ENCODE data around the gene CDH13. TPM values are rescaled to one million over a fixed set of nuclear protein-coding genes. Genes with fewer than 3 reads are reported as not detected.

Gene CDH13
- total and polyA plus RNA-seq, 3 experiments from 2014 or later: not detected

- Histone ChIP-seq H3K27ac (ENCODE audit: low read depth, low read length) (no peak overlapping the region), H3K36me3 (ENCODE audit: insufficient read depth, low read length) (no peaks in the 10 kb centered on the region), H3K4me1 (ENCODE audit: insufficient read depth, low read length) (peaks cover 10% of the 10 kb centered on the region), H3K27me3 (ENCODE audit: insufficient read depth, low read length, poor library complexity, severe bottlenecking) (no peaks in the 10 kb centered on the region), H3K4me3 (ENCODE audit: low read length) (no peak overlapping the region), H3K9me3 (ENCODE audit: low read length) (no peaks in the 10 kb centered on the region)
- H3K36me3 Mint-ChIP-seq: peaks cover 0 to 5% (median 0%) of the 10 kb centered on the region in 3 donors
- H3K9me3 Mint-ChIP-seq: no peaks in the 10 kb centered on the region
- peaks cover 13 to 18% (median 15%) of the 10 kb centered on the region in 3 donors for H3K4me1 Mint-ChIP-seq
- ChIA-PET POLR2A (interaction anchor here (0.6 kb wide), 1 partner anchor 110 kb away, joined by 3 read pairs; no protein-coding TSS in a partner anchor), CTCF (interaction anchor here (2.0 kb wide), 1 partner anchor 9 kb away, joined by 8 read pairs; no protein-coding TSS in a partner anchor)
- peaks cover 5 to 35% of the 10 kb centered on the region in 2 donors for H3K27me3 Mint-ChIP-seq
- DNase-seq: no peak
- H3K27ac Mint-ChIP-seq: peak overlapping the region in 1 of 8 donors; percentile 30
- peak overlapping the region in 1 of 7 donors; percentile 48 for H3K4me3 Mint-ChIP-seq
These were observed 1209.1 kb downstream of the CDH13 start for GRCh38 chr16:83835586-83836566.

- peaks cover 6 to 31% of the 10 kb centered on the region in 2 donors for H3K27me3 Mint-ChIP-seq
- Histone ChIP-seq H3K27me3 (ENCODE audit: insufficient read depth, low read length, poor library complexity, severe bottlenecking) (no peaks in the 10 kb centered on the region), H3K36me3 (ENCODE audit: insufficient read depth, low read length) (no peaks in the 10 kb centered on the region), H3K4me1 (ENCODE audit: insufficient read depth, low read length) (peaks cover 10% of the 10 kb centered on the region), H3K4me3 (ENCODE audit: low read length) (no peak overlapping the region), H3K27ac (ENCODE audit: low read depth, low read length) (no peak overlapping the region), H3K9me3 (ENCODE audit: low read length) (no peaks in the 10 kb centered on the region)
- H3K27ac Mint-ChIP-seq: peak overlapping the region in 1 of 8 donors; percentile 44
- H3K9me3 Mint-ChIP-seq: no peaks in the 10 kb centered on the region
- no peak for DNase-seq
- ChIA-PET CTCF (interaction anchor here (1.7 to 2.0 kb wide), 2 partner anchors 11 to 15 kb away, joined by 3 to 8 read pairs; no protein-coding TSS in a partner anchor), POLR2A (no interaction called here)
- peaks cover 0 to 5% (median 0%) of the 10 kb centered on the region in 3 donors for H3K36me3 Mint-ChIP-seq
- H3K4me3 Mint-ChIP-seq: no peak overlapping the region
- peaks cover 13 to 18% (median 15%) of the 10 kb centered on the region in 3 donors for H3K4me1 Mint-ChIP-seq
These were observed 1210.8 kb downstream of the CDH13 start for GRCh38 chr16:83837566-83837965.

- H3K27ac ChIP-seq (ENCODE audit: low read depth, low read length): no peak overlapping the region
- H3K36me3 ChIP-seq (ENCODE audit: insufficient read depth, low read length): no peaks in the 10 kb centered on the region
- DNase-seq: no peak
- H3K4me1 ChIP-seq (ENCODE audit: insufficient read depth, low read length): peaks cover 10% of the 10 kb centered on the region
- Mint-ChIP-seq H3K4me1 (peaks cover 13 to 18% (median 15%) of the 10 kb centered on the region in 3 donors), H3K36me3 (peaks cover 0 to 5% (median 0%) of the 10 kb centered on the region in 3 donors), H3K9me3 (no peaks in the 10 kb centered on the region), H3K4me3 (no peak overlapping the region), H3K27me3 (peaks cover 6 to 31% of the 10 kb centered on the region in 2 donors), H3K27ac (no peak overlapping the region)
- H3K27me3 ChIP-seq (ENCODE audit: insufficient read depth, low read length, poor library complexity, severe bottlenecking): no peaks in the 10 kb centered on the region
- ChIA-PET POLR2A (no interaction called here), CTCF (interaction anchor here (1.7 to 2.0 kb wide), 2 partner anchors 11 to 15 kb away, joined by 3 to 8 read pairs; no protein-coding TSS in a partner anchor)
- no peak overlapping the region for H3K4me3 ChIP-seq (ENCODE audit: low read length)
- no peaks in the 10 kb centered on the region for H3K9me3 ChIP-seq (ENCODE audit: low read length)
These were observed 1211.4 kb downstream of the CDH13 start for GRCh38 chr16:83838151-83838550.

DNA sequence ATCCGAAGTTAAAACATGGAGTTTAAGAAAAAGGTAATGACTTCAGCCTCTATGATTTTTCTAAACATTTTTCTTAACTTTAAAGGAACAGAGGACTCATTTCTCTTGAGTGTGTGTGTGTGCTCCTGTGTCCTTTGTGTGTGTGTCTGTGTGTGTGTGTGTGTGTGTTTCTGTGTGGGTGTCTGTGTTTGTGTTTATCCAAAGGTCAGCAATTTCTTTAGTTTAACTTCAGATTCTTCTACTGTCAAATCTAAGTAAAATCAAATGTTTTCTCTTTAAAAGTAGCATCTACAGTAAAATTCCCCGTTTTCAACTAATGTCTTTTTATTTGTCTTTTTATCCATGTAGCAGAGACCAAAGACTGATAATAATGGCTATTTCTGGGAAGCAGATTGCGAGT, 1212.8 kb downstream of the CDH13 start:
- Mint-ChIP-seq H3K36me3 (peaks cover 0 to 5% (median 0%) of the 10 kb centered on the region in 3 donors), H3K4me3 (no peak overlapping the region), H3K27me3 (peaks cover 9 to 31% of the 10 kb centered on the region in 2 donors), H3K9me3 (no peaks in the 10 kb centered on the region), H3K4me1 (peaks cover 13 to 18% (median 15%) of the 10 kb centered on the region in 3 donors), H3K27ac (no peak overlapping the region)
- H3K4me1 ChIP-seq (ENCODE audit: insufficient read depth, low read length): peaks cover 10% of the 10 kb centered on the region
- no peaks in the 10 kb centered on the region for H3K36me3 ChIP-seq (ENCODE audit: insufficient read depth, low read length)
- no peak for DNase-seq
- CTCF ChIA-PET: no interaction called here
- POLR2A ChIA-PET: no interaction called here
- no peaks in the 10 kb centered on the region for H3K9me3 ChIP-seq (ENCODE audit: low read length)
- no peak overlapping the region for H3K4me3 ChIP-seq (ENCODE audit: low read length)
- no peak overlapping the region for H3K27ac ChIP-seq (ENCODE audit: low read depth, low read length)
- no peaks in the 10 kb centered on the region for H3K27me3 ChIP-seq (ENCODE audit: insufficient read depth, low read length, poor library complexity, severe bottlenecking)

DNA sequence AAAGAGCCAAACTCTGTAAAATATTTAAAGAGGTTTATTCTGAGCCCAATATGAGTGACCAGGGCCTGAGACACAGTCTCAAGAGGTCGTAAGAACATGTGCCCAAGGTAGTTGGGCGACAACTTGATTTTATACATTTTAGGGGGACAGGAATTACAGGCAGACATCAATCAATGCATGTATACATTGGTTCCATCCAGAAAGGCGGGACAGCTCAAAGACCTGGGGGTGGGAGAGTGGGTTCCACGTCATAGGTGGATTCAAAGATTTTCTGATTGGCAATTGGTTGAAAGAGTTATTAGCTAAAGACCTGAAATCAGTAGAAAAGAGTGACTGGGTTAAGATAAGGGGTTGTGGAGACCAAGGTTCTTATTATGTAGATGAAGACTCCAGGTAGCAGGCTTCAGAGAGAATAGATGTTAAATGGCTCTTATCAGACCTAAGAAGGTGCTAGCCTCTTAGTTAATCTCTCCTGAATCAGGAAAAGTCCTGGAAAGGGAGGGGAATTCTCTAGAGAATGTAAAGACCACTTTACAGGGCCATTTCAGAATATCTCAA, 1213.4 kb downstream of the CDH13 start:
- no peaks in the 10 kb centered on the region for H3K9me3 Mint-ChIP-seq
- Histone ChIP-seq H3K27me3 (ENCODE audit: insufficient read depth, low read length, poor library complexity, severe bottlenecking) (no peaks in the 10 kb centered on the region), H3K9me3 (ENCODE audit: low read length) (no peaks in the 10 kb centered on the region), H3K4me3 (ENCODE audit: low read length) (no peak overlapping the region), H3K4me1 (ENCODE audit: insufficient read depth, low read length) (peaks cover 10% of the 10 kb centered on the region), H3K27ac (ENCODE audit: low read depth, low read length) (no peak overlapping the region), H3K36me3 (ENCODE audit: insufficient read depth, low read length) (no peaks in the 10 kb centered on the region)
- H3K27me3 Mint-ChIP-seq: peaks cover 9 to 31% of the 10 kb centered on the region in 2 donors
- POLR2A ChIA-PET: no interaction called here
- H3K27ac Mint-ChIP-seq: no peak overlapping the region
- H3K4me3 Mint-ChIP-seq: no peak overlapping the region
- CTCF ChIA-PET: no interaction called here
- no peak for DNase-seq
- H3K4me1 Mint-ChIP-seq: peaks cover 13 to 18% (median 14%) of the 10 kb centered on the region in 3 donors
- H3K36me3 Mint-ChIP-seq: peaks cover 0 to 5% (median 0%) of the 10 kb centered on the region in 3 donors

DNA sequence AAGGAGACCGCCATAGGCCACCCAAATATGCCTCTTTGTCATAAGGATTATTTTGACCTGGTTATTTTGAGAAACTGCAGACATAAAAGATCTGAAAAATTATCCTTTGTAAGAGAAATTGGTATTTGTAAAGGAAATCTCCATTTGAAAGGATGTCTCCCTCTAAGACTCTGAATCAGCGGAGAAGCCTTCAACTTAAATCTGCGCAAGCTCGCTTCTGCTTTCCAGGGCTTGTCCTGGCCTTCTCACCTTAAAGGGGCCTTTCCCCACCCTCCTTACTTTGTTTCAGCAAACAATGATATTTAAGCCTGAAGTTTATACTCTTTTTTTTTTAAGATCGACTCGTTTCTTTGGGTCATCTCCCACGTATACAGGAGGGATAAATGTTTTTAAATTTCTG, 1215.5 kb downstream of the CDH13 start:
- no peak overlapping the region for H3K27ac ChIP-seq (ENCODE audit: low read depth, low read length)
- CTCF ChIA-PET: no interaction called here
- POLR2A ChIA-PET: no interaction called here

DNA sequence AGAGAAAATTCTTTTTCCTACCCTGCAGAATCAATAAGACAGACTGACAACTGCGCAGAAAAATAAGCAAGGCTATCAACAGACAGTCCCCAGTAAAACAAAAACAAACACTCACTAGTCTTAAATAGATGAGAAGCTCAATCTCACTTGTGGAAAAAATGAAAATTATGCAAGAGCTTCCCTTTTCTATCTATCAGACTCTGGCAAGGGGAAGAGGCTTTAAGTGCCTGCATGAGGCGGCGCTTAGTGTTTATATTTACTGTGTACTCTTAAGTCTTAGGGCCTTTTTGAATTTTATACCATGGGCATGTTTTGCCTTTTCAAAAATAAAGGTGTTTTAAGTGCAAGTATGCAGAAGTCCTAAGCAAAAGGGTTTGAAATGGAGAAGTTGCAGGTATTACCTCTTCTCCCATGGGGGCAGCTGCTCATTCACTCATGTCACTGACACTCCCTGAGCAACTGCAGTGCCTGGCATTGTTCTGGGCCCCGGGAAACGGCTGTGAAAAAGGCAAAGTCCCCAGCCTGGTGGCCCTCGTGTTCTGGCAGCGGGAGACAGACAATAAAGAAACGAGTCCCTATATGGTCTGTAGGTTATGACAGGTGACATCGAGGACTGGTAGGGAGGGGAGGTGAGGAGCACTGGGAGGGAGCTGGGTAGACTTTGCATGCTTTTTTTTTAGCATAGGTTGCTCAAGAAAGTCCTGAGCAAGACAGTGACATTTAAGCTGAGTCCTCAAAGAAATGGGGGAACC, 1216.2 kb downstream of the CDH13 start:
- H3K4me1 ChIP-seq (ENCODE audit: insufficient read depth, low read length): no peaks in the 10 kb centered on the region
- no peak for DNase-seq
- Mint-ChIP-seq H3K4me1 (no peaks in the 10 kb centered on the region), H3K36me3 (peaks cover 0 to under 1% (median 0%) of the 10 kb centered on the region in 3 donors), H3K27ac (no peak overlapping the region), H3K9me3 (no peaks in the 10 kb centered on the region), H3K4me3 (no peak overlapping the region), H3K27me3 (peaks cover 6 to 15% of the 10 kb centered on the region in 2 donors)
- ChIA-PET CTCF (no interaction called here), POLR2A (no interaction called here)
- H3K27me3 ChIP-seq (ENCODE audit: insufficient read depth, low read length, poor library complexity, severe bottlenecking): no peaks in the 10 kb centered on the region
- H3K4me3 ChIP-seq (ENCODE audit: low read length): no peak overlapping the region
- H3K36me3 ChIP-seq (ENCODE audit: insufficient read depth, low read length): no peaks in the 10 kb centered on the region
- H3K9me3 ChIP-seq (ENCODE audit: low read length): no peaks in the 10 kb centered on the region
- no peak overlapping the region for H3K27ac ChIP-seq (ENCODE audit: low read depth, low read length)

More for the DNA sequence above, 1215.5 kb downstream of the CDH13 start:
- H3K4me1 Mint-ChIP-seq: no peaks in the 10 kb centered on the region
- DNase-seq: no peak
- Histone ChIP-seq H3K36me3 (ENCODE audit: insufficient read depth, low read length) (no peaks in the 10 kb centered on the region), H3K4me1 (ENCODE audit: insufficient read depth, low read length) (no peaks in the 10 kb centered on the region), H3K27me3 (ENCODE audit: insufficient read depth, low read length, poor library complexity, severe bottlenecking) (no peaks in the 10 kb centered on the region), H3K9me3 (ENCODE audit: low read length) (no peaks in the 10 kb centered on the region), H3K4me3 (ENCODE audit: low read length) (no peak overlapping the region)
- H3K9me3 Mint-ChIP-seq: no peaks in the 10 kb centered on the region
- H3K27ac Mint-ChIP-seq: no peak overlapping the region
- H3K4me3 Mint-ChIP-seq: no peak overlapping the region
- peaks cover 0 to 5% (median 0%) of the 10 kb centered on the region in 3 donors for H3K36me3 Mint-ChIP-seq
- peaks cover 9 to 21% of the 10 kb centered on the region in 2 donors for H3K27me3 Mint-ChIP-seq
